ENCODE measurements around the gene HNRNPA0. TPM values are rescaled to one million over a fixed set of nuclear protein-coding genes. Genes with fewer than 3 reads are reported as not detected.

HNRNPA0 gene
- total and polyA plus RNA-seq, 8 donors: 1.2 to 29.7 (median 17.4) TPM

DNA sequence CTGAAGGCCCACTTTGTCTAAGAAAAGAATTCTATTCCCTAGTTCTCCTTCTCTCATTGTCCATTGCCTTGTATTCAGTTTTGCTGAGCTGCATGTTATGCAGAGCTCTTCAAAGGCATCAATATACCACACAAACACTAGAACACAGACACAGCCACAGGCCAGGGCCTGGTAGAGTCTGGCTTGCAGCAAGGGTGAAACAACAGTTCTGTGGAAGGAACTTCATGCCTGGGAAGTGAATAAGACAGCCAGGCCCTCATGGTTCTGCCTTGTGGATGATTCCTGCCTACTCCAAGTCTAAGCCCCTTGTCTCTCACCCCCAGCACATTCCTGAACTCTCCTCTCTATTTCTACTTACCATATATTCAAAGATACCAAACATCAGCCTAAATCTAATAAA is 49.1 kb downstream of the HNRNPA0 start:
- Histone ChIP-seq H3K9me3 (no peaks in the 10 kb centered on the region), H3K4me1 (no peaks in the 10 kb centered on the region), H3K4me3 (no peak overlapping the region), H3K27ac (no peak overlapping the region), H3K27me3 (no peaks in the 10 kb centered on the region), H3K36me3 (peaks cover 0 to 7% (median 2%) of the 10 kb centered on the region in 4 donors)
- no peak for TF ChIP-seq EP300 (IDR thresholded peaks at IDR 0.05)
- TF ChIP-seq POLR2AphosphoS5 (IDR thresholded peaks at IDR 0.05): no peak
- intact Hi-C loops (cut with DNase I; ENCODE audit: low total_unique reads): no loop called here
- DNase-seq: no peak

DNA sequence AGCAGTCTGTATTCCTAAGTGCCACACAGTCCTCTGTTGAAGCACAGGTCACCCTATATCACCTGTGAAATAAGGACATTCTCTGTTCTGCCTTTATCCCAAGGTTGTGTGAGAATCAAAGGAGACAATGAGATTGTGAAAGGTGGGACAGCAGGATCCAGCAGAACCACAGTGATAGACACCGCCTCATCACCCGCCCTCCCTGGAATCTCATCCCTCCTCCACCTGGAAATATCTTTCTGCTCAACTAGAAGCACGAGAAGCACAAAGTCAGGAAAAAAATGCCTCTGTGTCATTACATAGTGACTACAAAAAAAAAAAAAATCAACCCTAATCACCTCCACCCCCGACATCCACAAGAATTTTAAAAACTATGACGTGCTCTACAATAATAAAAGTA is 50.6 kb downstream of the HNRNPA0 start:
- no peak overlapping the region for H3K27ac ChIP-seq
- TF ChIP-seq EP300 (IDR thresholded peaks at IDR 0.05) (no peak), POLR2A (IDR thresholded peaks at IDR 0.05) (no peak)
- TF ChIP-seq, protein P1, sequence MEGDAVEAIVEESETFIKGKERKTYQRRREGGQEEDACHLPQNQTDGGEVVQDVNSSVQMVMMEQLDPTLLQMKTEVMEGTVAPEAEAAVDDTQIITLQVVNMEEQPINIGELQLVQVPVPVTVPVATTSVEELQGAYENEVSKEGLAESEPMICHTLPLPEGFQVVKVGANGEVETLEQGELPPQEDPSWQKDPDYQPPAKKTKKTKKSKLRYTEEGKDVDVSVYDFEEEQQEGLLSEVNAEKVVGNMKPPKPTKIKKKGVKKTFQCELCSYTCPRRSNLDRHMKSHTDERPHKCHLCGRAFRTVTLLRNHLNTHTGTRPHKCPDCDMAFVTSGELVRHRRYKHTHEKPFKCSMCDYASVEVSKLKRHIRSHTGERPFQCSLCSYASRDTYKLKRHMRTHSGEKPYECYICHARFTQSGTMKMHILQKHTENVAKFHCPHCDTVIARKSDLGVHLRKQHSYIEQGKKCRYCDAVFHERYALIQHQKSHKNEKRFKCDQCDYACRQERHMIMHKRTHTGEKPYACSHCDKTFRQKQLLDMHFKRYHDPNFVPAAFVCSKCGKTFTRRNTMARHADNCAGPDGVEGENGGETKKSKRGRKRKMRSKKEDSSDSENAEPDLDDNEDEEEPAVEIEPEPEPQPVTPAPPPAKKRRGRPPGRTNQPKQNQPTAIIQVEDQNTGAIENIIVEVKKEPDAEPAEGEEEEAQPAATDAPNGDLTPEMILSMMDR (IDR thresholded peaks at IDR 0.05): no peak
- no peak for DNase-seq
- no peak overlapping the region for H3K4me3 ChIP-seq
- no peaks in the 10 kb centered on the region for H3K4me1 ChIP-seq
- WGBS, 5 donors: 90 to 96% (median 96%) methylated on average over 5 of the region's 5 CpGs
- no peaks in the 10 kb centered on the region for H3K9me3 ChIP-seq
- no peaks in the 10 kb centered on the region for H3K27me3 ChIP-seq
- no peaks in the 10 kb centered on the region for H3K36me3 ChIP-seq
- intact Hi-C loops (cut with DNase I; ENCODE audit: low total_unique reads): no loop called here

DNA sequence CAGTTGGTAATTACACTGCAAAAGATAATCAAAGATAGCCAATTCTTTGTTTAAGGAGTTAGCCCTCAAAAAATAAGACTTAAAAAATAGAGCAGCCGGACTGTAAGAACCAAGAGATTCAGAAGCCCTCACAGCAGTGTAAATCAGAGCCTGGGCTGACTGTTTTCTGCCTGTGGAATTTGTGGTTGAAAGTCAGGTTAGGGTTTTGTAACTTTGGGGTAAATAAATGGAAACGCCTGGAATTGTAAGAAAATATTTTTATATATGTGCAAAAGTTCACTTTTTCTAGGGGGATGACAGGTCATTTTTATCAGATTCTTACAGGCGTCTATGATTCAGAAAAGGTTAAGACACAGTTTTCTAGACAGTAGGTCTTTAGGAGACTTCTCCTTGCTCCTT is 53.9 kb downstream of the HNRNPA0 start:
- Histone ChIP-seq H3K4me1 (no peaks in the 10 kb centered on the region), H3K9me3 (no peaks in the 10 kb centered on the region), H3K27ac (no peak overlapping the region), H3K4me3 (no peak overlapping the region), H3K27me3 (no peaks in the 10 kb centered on the region), H3K36me3 (peaks cover 0 to 5% (median 0%) of the 10 kb centered on the region in 4 donors)
- 77 to 82% (median 81%) methylated on average over 3 of the region's 3 CpGs for WGBS, 5 donors
- intact Hi-C loops (cut with DNase I; ENCODE audit: low total_unique reads): no loop called here
- TF ChIP-seq POLR2A (IDR thresholded peaks at IDR 0.05) (no peak), POLR2AphosphoS5 (IDR thresholded peaks at IDR 0.05) (no peak), EP300 (IDR thresholded peaks at IDR 0.05) (no peak)
- TF ChIP-seq, protein P1 (IDR thresholded peaks at IDR 0.05): no peak
- DNase-seq: no peak

DNA sequence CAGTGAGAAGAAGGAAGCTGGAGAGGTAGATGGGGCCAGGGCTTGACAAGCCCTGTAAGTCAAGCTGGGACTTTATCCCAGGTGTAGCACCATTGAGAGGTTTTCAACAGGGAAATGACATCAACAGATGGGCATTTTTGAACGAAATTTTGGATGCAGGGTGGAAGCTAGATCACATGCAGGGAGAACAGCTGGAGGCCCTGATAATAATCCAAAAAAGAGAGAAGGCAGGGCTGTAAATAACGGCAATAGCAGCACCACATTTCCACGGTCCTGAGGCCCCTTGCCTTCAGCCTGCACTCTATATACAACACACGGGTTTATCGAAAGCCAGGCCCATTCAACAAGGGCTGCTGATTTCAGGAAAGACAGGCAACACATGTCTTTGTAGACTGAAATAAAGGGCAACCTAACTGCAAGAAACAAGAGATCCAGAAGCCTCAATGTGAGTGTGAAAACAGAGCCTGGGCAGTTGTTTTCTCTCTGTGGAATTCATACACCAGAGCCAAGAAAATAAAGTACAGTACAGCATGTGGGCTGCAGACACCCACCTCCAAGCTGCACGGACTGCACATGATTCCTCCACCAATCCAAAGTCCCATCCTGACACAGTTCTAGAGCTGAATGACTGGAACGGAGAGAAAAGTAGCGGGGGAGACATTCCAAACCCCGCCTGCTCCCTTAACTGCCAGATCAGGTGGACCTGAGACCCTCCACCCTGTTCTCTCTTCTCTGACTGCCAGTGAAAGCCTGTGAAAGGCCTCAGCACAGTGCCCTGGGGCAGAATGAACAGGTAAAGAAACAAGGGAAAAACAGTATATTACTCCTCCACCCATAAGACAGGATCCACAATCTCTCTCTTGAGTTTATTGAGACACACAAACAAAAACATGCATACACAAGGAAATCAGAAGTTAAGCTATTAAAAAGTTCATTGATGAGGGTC is 54.6 kb downstream of the HNRNPA0 start:
- Histone ChIP-seq H3K27me3 (no peaks in the 10 kb centered on the region), H3K36me3 (peaks cover 0 to 5% (median 0%) of the 10 kb centered on the region in 4 donors), H3K27ac (no peak overlapping the region), H3K9me3 (no peaks in the 10 kb centered on the region), H3K4me1 (no peaks in the 10 kb centered on the region), H3K4me3 (no peak overlapping the region)
- DNase-seq: peak in 1 of 2 donors; percentile 20
- WGBS, 5 donors: 67 to 76% (median 69%) methylated on average over 9 of the region's 9 CpGs
- intact Hi-C loops (cut with DNase I; ENCODE audit: low total_unique reads): no loop called here
- TF ChIP-seq, protein P1 (IDR thresholded peaks at IDR 0.05): no peak
- TF ChIP-seq POLR2A (IDR thresholded peaks at IDR 0.05): no peak
- TF ChIP-seq POLR2AphosphoS5 (IDR thresholded peaks at IDR 0.05): no peak

DNA sequence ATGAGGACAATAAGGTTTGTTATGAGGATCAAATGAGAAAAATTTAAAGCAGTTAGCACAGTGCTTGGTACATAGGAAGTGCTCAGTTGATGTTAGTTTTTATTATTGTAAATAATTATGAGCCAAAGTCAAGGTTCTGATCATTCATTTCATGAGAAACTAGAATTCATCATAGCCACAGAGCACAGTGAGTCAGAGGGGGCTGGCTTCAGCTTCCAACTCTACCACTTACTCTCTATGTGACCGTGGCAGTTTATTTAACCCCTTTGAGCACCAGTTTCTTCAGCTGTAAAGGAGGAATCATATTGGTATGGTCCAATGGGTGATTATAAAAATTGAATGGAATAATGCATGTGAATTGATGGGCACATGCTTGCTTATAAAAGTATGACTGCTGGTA is 57.7 kb downstream of the HNRNPA0 start:
- H3K4me3 ChIP-seq: no peak overlapping the region
- H3K27ac ChIP-seq: peak overlapping the region in 1 of 5 donors; percentile 49
- WGBS, 5 donors: 0 to 43% (median 31%) methylated on average over 1 of the region's 1 CpG
- TF ChIP-seq, protein P1 (IDR thresholded peaks at IDR 0.05): no peak
- peaks cover 0 to 5% (median 0%) of the 10 kb centered on the region in 4 donors for H3K4me1 ChIP-seq
- no peaks in the 10 kb centered on the region for H3K27me3 ChIP-seq
- peaks cover 0 to 8% (median 6%) of the 10 kb centered on the region in 4 donors for H3K36me3 ChIP-seq
- no peak for DNase-seq
- no peaks in the 10 kb centered on the region for H3K9me3 ChIP-seq
- intact Hi-C loops (cut with DNase I; ENCODE audit: low total_unique reads): no loop called here
